K562 (cell line): Measurements from ENCODE around the gene ZMYND8. TPM values are rescaled to one million over a fixed set of nuclear protein-coding genes. Genes with fewer than 3 reads are reported as not detected.

ENCODE experiments used
- ATAC-seq: fragments of 200-7000 bp; cut with Tn5 transposase; 3 replicates; pipeline ENCODE4 v1.9.1; 2020; ENCODE audit warnings: moderate library complexity
- BruUV-seq: library from RNA; stranded (reverse); fragments of 400-500 nt; replicated peaks from 2 replicates; lab custom pipeline; 2021; lab: Mats Ljungman, UMichigan
- CTCF ChIA-PET: fragments of 300-600 bp; formaldehyde crosslinking; extraction: SDS; loops from one replicate; lab custom pipeline; 2021; ENCODE audit warnings: low intra/inter-chr PET ratio; lab: Yijun Ruan, JAX
- POLR2A ChIA-PET: fragments of 300-600, 350-650 bp; sonication (Branson Sonifier 250); formaldehyde crosslinking; extraction: SDS; loops from one replicate; lab custom pipeline; 2021; ENCODE audit warnings: antibody characterized with exemption, inconsistent platforms; lab: Yijun Ruan, JAX
- DNase-seq, 4 experiments: peaks; one replicate each; pipeline versions ENCODE4 v3.0.0 to v3.0.0-alpha.2; 2011 to 2018; ENCODE audit warnings: low spot score in 3 of 4, mixed read lengths in 3 of 4; ENCODE audit errors: extremely low read depth in 1 of 4
- FAIRE-seq: peaks from 2 replicates; lab custom pipeline; 2011; peaks lifted over from hg19 to GRCh38; lab: Jason Lieb, UNC
- H2AFZ ChIP-seq: 2 replicates; pipeline ENCODE4 v1.6.0; 2011; ENCODE audit warnings: low read depth, low read length, control low read depth, inconsistent platforms
- H3K27ac ChIP-seq: fragments of 200-600 bp; 3 replicates; pipeline ENCODE4 v1.8.0; 2011; ENCODE audit warnings: low read depth, mild to moderate bottlenecking, control low read depth, inconsistent platforms, low read length, moderate library complexity, mixed read lengths; ENCODE audit errors: extremely low read depth
- H3K27me3 ChIP-seq, 2 experiments: fragments of 300-600 bp in 1 of 2; 2 replicates in 1 of 2; 3 replicates in 1 of 2; pipeline versions ENCODE4 v1.6.0 to v1.8.0; 2011; ENCODE audit warnings: inconsistent platforms in 2 of 2, low read length in 2 of 2, mild to moderate bottlenecking in 1 of 2, mixed read lengths in 1 of 2, moderate library complexity in 1 of 2; ENCODE audit not compliant: control insufficient read depth in 2 of 2, insufficient read depth in 2 of 2
- H3K36me3 ChIP-seq: fragments of 300-600 bp; 3 replicates; pipeline ENCODE4 v1.8.0; 2011; ENCODE audit warnings: mild to moderate bottlenecking, low read length, inconsistent platforms; ENCODE audit not compliant: control insufficient read depth, insufficient read depth
- H3K4me1 ChIP-seq, 2 experiments: fragments of 200-600 bp in 1 of 2; replicated peaks in 1 of 2; 2 replicates in 1 of 2; 3 replicates in 1 of 2; pipeline versions ENCODE4 v1.5.1 to v1.8.0; 2011; ENCODE audit warnings: inconsistent platforms in 2 of 2, low read length in 2 of 2, mild to moderate bottlenecking in 1 of 2, mixed read lengths in 1 of 2, moderate library complexity in 1 of 2; ENCODE audit not compliant: control insufficient read depth in 2 of 2, insufficient read depth in 2 of 2
- H3K4me2 ChIP-seq: 2 replicates; pipeline ENCODE4 v1.6.1; 2011; ENCODE audit warnings: low read length, control low read depth, inconsistent platforms, mixed read lengths; ENCODE audit not compliant: insufficient read depth
- H3K4me3 ChIP-seq: fragments of 200-600 bp; sonication (generic), shearing (Covaris generic); 2 replicates; pipeline ENCODE4 v1.5.1; 2016; ENCODE audit warnings: control low read depth, inconsistent platforms
- H3K79me2 ChIP-seq: fragments of 200-600 bp; 3 replicates; pipeline ENCODE4 v1.8.0; 2011; ENCODE audit warnings: low read length, inconsistent platforms; ENCODE audit not compliant: control insufficient read depth, insufficient read depth
- H3K9ac ChIP-seq, 2 experiments: 2 replicates each; pipeline versions ENCODE4 v1.6.0 to v1.6.1; 2011; ENCODE audit warnings: low read depth in 2 of 2, low read length in 2 of 2, control low read depth in 1 of 2, inconsistent platforms in 1 of 2, mild to moderate bottlenecking in 1 of 2, mixed read lengths in 1 of 2; ENCODE audit not compliant: insufficient read depth in 1 of 2
- H3K9me1 ChIP-seq: one replicate; pipeline ENCODE4 v1.6.0; 2011; ENCODE audit warnings: inconsistent platforms, mild to moderate bottlenecking, low read length, moderate library complexity; ENCODE audit not compliant: control insufficient read depth, insufficient read depth
- H3K9me3 ChIP-seq: replicated peaks from 2 replicates; pipeline ENCODE4 v1.5.1; 2011; ENCODE audit warnings: low read depth, low read length, inconsistent platforms; ENCODE audit not compliant: control insufficient read depth, insufficient read depth
- H4K20me1 ChIP-seq: replicated peaks from 2 replicates; pipeline ENCODE4 v1.6.1; 2011; ENCODE audit warnings: low read length, inconsistent platforms, mixed read lengths; ENCODE audit not compliant: control insufficient read depth, insufficient read depth
- ASH1L ChIP-seq: fragments of 450-650 bp; IDR thresholded peaks from 2 replicates; pipeline ENCODE4 v1.6.1; 2018; ENCODE audit warnings: borderline replicate concordance, mild to moderate bottlenecking, low read depth; ENCODE audit not compliant: partially characterized antibody
- MTF1 ChIP-seq: fragments of 250-450 bp; sonication (Bioruptor Pico); IDR thresholded peaks from 2 replicates; pipeline ENCODE4 v1.9.0; 2021; ENCODE audit warnings: moderate library complexity, mild to moderate bottlenecking, inconsistent platforms, borderline replicate concordance
- NCOR1 ChIP-seq: fragments of 450-650 bp; IDR thresholded peaks from 2 replicates; pipeline ENCODE4 v1.6.1; 2016; ENCODE audit warnings: mild to moderate bottlenecking, moderate library complexity
- POLR2A ChIP-seq: fragments of 450-650 bp; conservative IDR thresholded peaks from 2 replicates; pipeline ENCODE4 v1.6.1; 2016
- SMAD3 ChIP-seq: fragments of 450-650 bp; formaldehyde crosslinking; conservative IDR thresholded peaks from 2 replicates; pipeline ENCODE4 v1.4.0; 2020; ENCODE audit warnings: mild to moderate bottlenecking
- ZBTB11 ChIP-seq, 3 experiments: fragments of 200-800 bp in 1 of 3; fragments of 250-450 bp in 1 of 3; fragments of 450-650 bp in 1 of 3; sonication (Bioruptor Pico) in 1 of 3; sonication (Bioruptor generic) in 1 of 3; formaldehyde crosslinking in 1 of 3; IDR thresholded peaks; 2 replicates each; pipeline versions ENCODE4 v1.6.1 to v1.8.0; 2016 to 2022; ENCODE audit warnings: mild to moderate bottlenecking in 2 of 3, missing genetic modification characterization in 2 of 3, missing compliant biosample characterization in 1 of 3, moderate library complexity in 1 of 3
- ZFX ChIP-seq: sonication (generic); formaldehyde crosslinking; IDR thresholded peaks from 2 replicates; pipeline ENCODE4 v1.8.0; 2022; ENCODE audit warnings: mild to moderate bottlenecking, missing genetic modification reagents, moderate library complexity
- ZNF780A ChIP-seq: fragments of 250-450 bp; sonication (Bioruptor Pico); IDR thresholded peaks from 2 replicates; pipeline ENCODE4 v1.5.0; 2021; ENCODE audit warnings: mild to moderate bottlenecking
- WGBS: fragments of 100-300 bp; shearing (Covaris generic); methylation state at CpG from one replicate; pipeline ENCODE4 v1.1.6; 2016; ENCODE audit warnings: low coverage, mixed read lengths; ENCODE audit not compliant: insufficient coverage; ENCODE audit errors: missing lambda C conversion rate; 5-methylcytosine and 5-hydroxymethylcytosine counted together
- in situ Hi-C: fragments of 300-500 bp; cut with MboI; formaldehyde crosslinking; loops from 4 replicates; pipeline ENCODE4 v1.15.0; 2018; ENCODE audit warnings: inconsistent platforms, mixed read lengths
- intact Hi-C: fragments of 100-400 bp; cut with micrococcal nuclease; formaldehyde crosslinking; loops from 2 replicates; pipeline ENCODE4 v1.14.2; 2022
- polyA plus RNA-seq, 8 experiments: library from polyadenylated mRNA; depleted of rRNA in 4 of 8; stranded (reverse) in 5 of 8; unstranded in 3 of 8; fragments of >200 nt; fragmentation: Nextera tagmentation in 2 of 8; fragmentation: Illumina TruSeq in 1 of 8; extraction: Ambion mirVana in 2 of 8; extraction: Trizol in 1 of 8; gene quantifications; 2 replicates each; pipeline versions ENCODE4 v1.2.1 to v1.2.3, GENCODE V29; 2011 to 2014; ENCODE audit warnings: inconsistent platforms in 1 of 8, missing spikeins in 1 of 8
- total RNA-seq, 7 experiments: library from RNA; depleted of rRNA in 6 of 7; stranded (reverse); fragments of >200 nt in 6 of 7; fragmentation: Illumina TruSeq in 2 of 7; extraction: Trizol in 2 of 7; gene quantifications; 2 replicates each; pipeline versions ENCODE4 v1.2.1 to v1.2.3, GENCODE V29; 2011 to 2021; ENCODE audit warnings: low replicate concordance in 1 of 7
- TF ChIP-seq, protein P1 (sequence below): fragments of 250-450 bp; sonication (Bioruptor Pico); IDR thresholded peaks from 2 replicates; pipeline ENCODE4 v1.8.0; 2021; ENCODE audit warnings: moderate library complexity, mild to moderate bottlenecking, inconsistent platforms

Gene ZMYND8
- total and polyA plus RNA-seq, 9 of the 15 experiments (the other 6 are each of a cell fraction or from before 2014, with no cell fraction given), result 31.8 to 148 (median 71.9) TPM

- TF ChIP-seq ZBTB11 (CRISPR knock-in tag; IDR thresholded peaks at IDR 0.05) (peak in 1 of 3 experiments; percentile 72; a peak in 2 of 6 replicates), MTF1 (CRISPR knock-in tag) (no peak), ASH1L (no peak)
- TF ChIP-seq, protein P1, sequence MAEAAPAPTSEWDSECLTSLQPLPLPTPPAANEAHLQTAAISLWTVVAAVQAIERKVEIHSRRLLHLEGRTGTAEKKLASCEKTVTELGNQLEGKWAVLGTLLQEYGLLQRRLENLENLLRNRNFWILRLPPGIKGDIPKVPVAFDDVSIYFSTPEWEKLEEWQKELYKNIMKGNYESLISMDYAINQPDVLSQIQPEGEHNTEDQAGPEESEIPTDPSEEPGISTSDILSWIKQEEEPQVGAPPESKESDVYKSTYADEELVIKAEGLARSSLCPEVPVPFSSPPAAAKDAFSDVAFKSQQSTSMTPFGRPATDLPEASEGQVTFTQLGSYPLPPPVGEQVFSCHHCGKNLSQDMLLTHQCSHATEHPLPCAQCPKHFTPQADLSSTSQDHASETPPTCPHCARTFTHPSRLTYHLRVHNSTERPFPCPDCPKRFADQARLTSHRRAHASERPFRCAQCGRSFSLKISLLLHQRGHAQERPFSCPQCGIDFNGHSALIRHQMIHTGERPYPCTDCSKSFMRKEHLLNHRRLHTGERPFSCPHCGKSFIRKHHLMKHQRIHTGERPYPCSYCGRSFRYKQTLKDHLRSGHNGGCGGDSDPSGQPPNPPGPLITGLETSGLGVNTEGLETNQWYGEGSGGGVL (CRISPR knock-in tag), result no peak
These were observed 118.8 kb downstream of the ZMYND8 start (continued) for GRCh38 chr20:47237715-47238114.

DNA sequence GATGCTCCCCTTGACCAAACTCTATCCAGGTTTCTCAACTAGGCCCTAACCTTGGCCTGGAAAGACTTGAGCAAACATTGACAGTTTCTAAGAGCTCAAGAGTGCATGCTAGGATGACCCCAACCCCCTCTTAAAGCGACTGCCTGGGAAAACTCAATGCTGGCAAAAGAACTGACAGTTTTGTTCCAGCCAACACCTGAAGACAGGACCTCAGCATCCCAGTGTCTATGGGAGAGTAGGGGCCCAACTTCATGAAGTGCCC is 119.9 kb downstream of the ZMYND8 start:
- ATAC-seq (no peak), FAIRE-seq (no peak), DNase-seq (no peak)
- H3K9me3 ChIP-seq, result no peaks in the 10 kb centered on the region
- ChIA-PET CTCF (no interaction called here), POLR2A (interaction anchor here (0.6 to 1.6 kb wide), 4 partner anchors 10 to 678 kb away, joined by 3 to 5 read pairs (median 4); no protein-coding TSS in a partner anchor)
- peaks cover 93% of the 10 kb centered on the region for H3K36me3 ChIP-seq
- intact Hi-C loops (no loop called here), in situ Hi-C loops (no loop called here)
- 92% methylated on average over 1 of the region's 1 CpG for WGBS
- no peak overlapping the region for H3K4me3 ChIP-seq
- no peak overlapping the region for H3K9ac ChIP-seq
- H2AFZ ChIP-seq, result no peak overlapping the region
- no peak overlapping the region for H3K4me2 ChIP-seq
- H3K27ac ChIP-seq, result no peak overlapping the region
- BruUV-seq, result no TSS peak
- H3K9me1 ChIP-seq, result no peaks in the 10 kb centered on the region
- H3K4me1 ChIP-seq, result no peaks in the 10 kb centered on the region
- H4K20me1 ChIP-seq, result peaks cover 10% of the 10 kb centered on the region; the same call in 1 of the 2 replicates
- no peaks in the 10 kb centered on the region for H3K27me3 ChIP-seq
- peaks cover 73% of the 10 kb centered on the region for H3K79me2 ChIP-seq
- TF ChIP-seq ZNF780A (CRISPR knock-in tag) (no peak), ZFX (0 out of 2 replicates have a peak, but pooled peaks have one; percentile 12), POLR2A (0 out of 2 replicates have a peak, but pooled peaks have one; percentile 25), SMAD3 (no peak), NCOR1 (no peak)
